Nephron (organoid): ENCODE results near the gene ICE2.

ENCODE experiments used
- H3K27ac Mint-ChIP-seq, 3 experiments: 2 replicates each; pipeline ENCODE4 v1.8.0; 2020; ENCODE audit warnings: mixed read lengths in 3 of 3, mild to moderate bottlenecking in 2 of 3, moderate library complexity in 1 of 3
- H3K27me3 Mint-ChIP-seq: 2 replicates; pipeline ENCODE4 v1.8.0; 2021; ENCODE audit warnings: low read depth, mild to moderate bottlenecking, moderate library complexity, mixed read lengths
- H3K36me3 Mint-ChIP-seq: 2 replicates; pipeline ENCODE4 v1.8.0; 2020; ENCODE audit warnings: low read depth, mixed read lengths
- H3K4me1 Mint-ChIP-seq: 2 replicates; pipeline ENCODE4 v1.8.0; 2020; ENCODE audit warnings: mixed read lengths
- H3K4me3 Mint-ChIP-seq, 3 experiments: 2 replicates each; pipeline ENCODE4 v1.8.0; 2020; ENCODE audit warnings: mild to moderate bottlenecking in 3 of 3, mixed read lengths in 3 of 3, moderate library complexity in 2 of 3
- H3K9me3 Mint-ChIP-seq: 2 replicates; pipeline ENCODE4 v1.8.0; 2020; ENCODE audit warnings: mixed read lengths
- TF ChIP-seq, protein P1 (sequence below), 3 experiments: fragments of 200-600 bp; sonication (generic); IDR thresholded peaks; one replicate each; pipeline ENCODE4 v1.5.0; 2021; ENCODE audit warnings: antibody characterized with exemption in 3 of 3; ENCODE audit not compliant: unreplicated experiment in 3 of 3

Gene ICE2

DNA sequence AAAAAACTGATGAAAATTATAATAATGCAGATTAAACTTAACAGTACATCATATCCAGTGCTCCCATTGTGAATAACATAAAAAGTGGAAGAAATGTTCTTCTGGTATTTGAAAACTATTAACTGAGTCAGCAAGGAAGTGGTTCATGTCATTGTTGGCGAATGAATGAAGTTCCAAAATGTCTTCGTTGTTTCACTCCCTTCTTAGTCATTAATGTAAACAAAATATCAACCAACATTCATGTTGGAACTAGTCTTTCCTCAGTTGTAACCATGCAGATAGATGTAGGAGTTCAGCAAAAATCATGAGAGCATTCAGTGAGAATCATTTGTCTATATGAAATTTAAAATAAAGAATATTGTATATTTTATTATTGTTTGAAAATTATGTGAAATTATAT, 44.1 kb upstream of the ICE2 start:
- Mint-ChIP-seq H3K4me3 (no peak overlapping the region), H3K27me3 (no peaks in the 10 kb centered on the region), H3K4me1 (peaks cover 45% of the 10 kb centered on the region), H3K27ac (no peak overlapping the region), H3K36me3 (peaks cover 5% of the 10 kb centered on the region), H3K9me3 (no peaks in the 10 kb centered on the region)
- TF ChIP-seq, protein P1, sequence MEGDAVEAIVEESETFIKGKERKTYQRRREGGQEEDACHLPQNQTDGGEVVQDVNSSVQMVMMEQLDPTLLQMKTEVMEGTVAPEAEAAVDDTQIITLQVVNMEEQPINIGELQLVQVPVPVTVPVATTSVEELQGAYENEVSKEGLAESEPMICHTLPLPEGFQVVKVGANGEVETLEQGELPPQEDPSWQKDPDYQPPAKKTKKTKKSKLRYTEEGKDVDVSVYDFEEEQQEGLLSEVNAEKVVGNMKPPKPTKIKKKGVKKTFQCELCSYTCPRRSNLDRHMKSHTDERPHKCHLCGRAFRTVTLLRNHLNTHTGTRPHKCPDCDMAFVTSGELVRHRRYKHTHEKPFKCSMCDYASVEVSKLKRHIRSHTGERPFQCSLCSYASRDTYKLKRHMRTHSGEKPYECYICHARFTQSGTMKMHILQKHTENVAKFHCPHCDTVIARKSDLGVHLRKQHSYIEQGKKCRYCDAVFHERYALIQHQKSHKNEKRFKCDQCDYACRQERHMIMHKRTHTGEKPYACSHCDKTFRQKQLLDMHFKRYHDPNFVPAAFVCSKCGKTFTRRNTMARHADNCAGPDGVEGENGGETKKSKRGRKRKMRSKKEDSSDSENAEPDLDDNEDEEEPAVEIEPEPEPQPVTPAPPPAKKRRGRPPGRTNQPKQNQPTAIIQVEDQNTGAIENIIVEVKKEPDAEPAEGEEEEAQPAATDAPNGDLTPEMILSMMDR (IDR thresholded peaks at IDR 0.05; ENCODE audit: unreplicated experiment in 3 of 3), result no peak

DNA sequence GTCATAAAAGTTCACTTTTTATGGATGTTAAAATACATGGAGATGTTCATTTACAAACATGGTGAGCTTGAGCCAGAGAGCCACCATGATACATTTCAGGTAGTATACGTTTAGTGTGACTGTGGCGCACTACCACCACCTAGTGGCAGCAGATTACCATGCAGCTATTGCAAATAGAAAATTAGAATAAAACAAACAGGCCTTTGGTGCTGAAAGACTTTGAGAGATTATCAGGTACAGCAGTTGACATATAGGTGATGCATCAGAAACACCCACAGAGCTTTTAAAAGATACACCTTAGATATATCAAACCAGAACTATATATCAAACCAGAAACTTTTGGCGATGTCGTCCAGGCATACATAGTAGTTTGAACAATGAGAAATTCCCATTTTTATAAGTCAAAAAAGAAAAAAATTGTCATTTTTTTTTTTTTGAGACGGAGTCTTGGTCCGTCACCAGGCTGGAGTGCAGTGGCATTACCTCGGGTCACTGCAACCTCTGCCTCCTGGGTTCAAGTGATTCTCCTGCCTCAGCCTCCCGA, 42.0 kb upstream of the ICE2 start:
- no peak overlapping the region for H3K27ac Mint-ChIP-seq
- H3K4me1 Mint-ChIP-seq, result peaks cover 26% of the 10 kb centered on the region
- TF ChIP-seq, protein P1 (IDR thresholded peaks at IDR 0.05; ENCODE audit: unreplicated experiment in 3 of 3), result peak; percentile 81 to 91 (median 91)
- no peaks in the 10 kb centered on the region for H3K27me3 Mint-ChIP-seq
- H3K36me3 Mint-ChIP-seq, result peaks cover 5% of the 10 kb centered on the region
- H3K4me3 Mint-ChIP-seq, result no peak overlapping the region
- H3K9me3 Mint-ChIP-seq, result no peaks in the 10 kb centered on the region

DNA sequence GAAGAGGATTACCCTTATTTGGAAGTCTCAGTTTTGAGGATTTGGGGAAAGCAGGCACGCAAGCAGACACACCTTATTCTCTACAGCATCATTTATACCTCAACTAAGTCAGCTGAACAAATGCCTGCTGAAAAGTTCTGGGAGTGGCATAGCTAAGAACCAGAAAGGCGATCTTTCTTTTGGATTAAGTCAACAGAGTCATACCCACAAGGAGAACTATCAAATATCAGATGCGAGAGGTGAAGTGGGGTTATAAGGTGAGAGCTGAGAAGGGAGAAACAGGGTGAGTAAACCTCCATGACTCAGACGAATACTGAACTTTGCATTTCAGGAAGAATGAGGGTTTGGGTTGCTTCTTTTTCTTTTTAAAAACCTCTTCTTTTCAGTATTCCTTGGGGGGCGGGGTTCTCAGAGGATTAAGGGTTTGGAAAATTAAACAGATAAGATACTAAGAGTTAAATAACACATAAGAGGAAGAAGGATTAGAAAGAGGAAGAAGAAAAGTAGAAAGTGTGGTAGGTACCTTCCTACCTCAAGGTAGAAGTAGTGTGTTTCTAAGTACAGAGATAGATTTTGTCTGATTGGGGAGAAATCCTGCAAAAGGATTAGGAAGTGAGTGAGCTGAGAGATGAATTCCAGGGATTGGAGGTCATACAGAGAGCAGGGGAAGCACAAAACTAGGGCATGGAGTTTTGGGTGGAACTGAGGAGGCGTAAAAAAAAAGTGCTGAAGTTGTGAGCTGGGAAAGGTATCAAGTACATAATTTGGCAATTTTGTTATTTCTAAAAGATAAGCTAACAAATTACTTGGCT, 41.3 kb upstream of the ICE2 start:
- Mint-ChIP-seq H3K27me3 (no peaks in the 10 kb centered on the region), H3K4me1 (peaks cover 19% of the 10 kb centered on the region), H3K36me3 (peaks cover 5% of the 10 kb centered on the region), H3K27ac (no peak overlapping the region), H3K9me3 (no peaks in the 10 kb centered on the region), H3K4me3 (no peak overlapping the region)
- TF ChIP-seq, protein P1 (IDR thresholded peaks at IDR 0.05; ENCODE audit: unreplicated experiment in 3 of 3), result no peak

DNA sequence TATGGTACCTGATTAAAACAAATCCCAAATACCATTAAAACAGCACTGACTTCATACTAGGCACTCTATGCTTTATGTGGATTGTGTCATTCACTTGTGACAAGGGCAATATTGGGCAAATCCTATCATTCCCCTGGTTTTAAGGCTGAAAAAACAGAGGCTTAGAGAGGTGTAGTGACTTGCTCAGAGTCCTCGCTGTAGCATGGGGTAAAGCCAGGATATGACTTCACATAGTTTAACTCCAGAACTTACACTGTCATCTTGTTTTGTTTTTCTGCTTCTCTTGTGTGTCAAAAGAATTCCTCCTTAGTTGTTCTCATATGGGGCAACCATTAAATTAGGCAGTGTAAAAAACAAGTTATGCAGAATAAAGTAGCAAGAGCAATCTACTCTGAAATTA, 40.3 kb upstream of the ICE2 start:
- H3K9me3 Mint-ChIP-seq, result no peaks in the 10 kb centered on the region
- H3K4me3 Mint-ChIP-seq, result no peak overlapping the region
- TF ChIP-seq, protein P1 (IDR thresholded peaks at IDR 0.05; ENCODE audit: unreplicated experiment in 3 of 3), result no peak
- peaks cover 7% of the 10 kb centered on the region for H3K36me3 Mint-ChIP-seq
- H3K4me1 Mint-ChIP-seq, result peaks cover 12% of the 10 kb centered on the region
- no peaks in the 10 kb centered on the region for H3K27me3 Mint-ChIP-seq
- no peak overlapping the region for H3K27ac Mint-ChIP-seq

DNA sequence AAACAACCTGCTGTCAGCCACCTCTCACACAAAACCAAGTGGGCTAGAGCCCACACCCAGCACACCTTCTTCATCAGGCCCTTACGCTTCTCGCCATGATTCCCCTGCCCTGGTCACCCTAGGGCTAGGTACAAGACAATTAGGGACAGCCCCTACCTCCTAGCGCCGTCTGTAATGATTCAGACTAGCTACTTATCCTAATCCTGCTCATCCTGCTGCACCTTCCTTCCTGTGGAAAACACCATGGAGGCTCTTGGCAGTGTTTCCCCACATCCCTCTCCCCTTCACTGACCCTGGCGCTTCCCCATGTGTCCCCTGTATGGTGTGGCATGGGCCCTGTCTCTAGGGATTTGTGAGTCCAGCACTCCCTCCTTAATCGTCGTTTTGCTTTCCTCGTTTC, 39.6 kb upstream of the ICE2 start:
- Mint-ChIP-seq H3K27me3 (no peaks in the 10 kb centered on the region), H3K36me3 (peaks cover 9% of the 10 kb centered on the region), H3K4me1 (peaks cover 8% of the 10 kb centered on the region), H3K9me3 (no peaks in the 10 kb centered on the region), H3K4me3 (no peak overlapping the region), H3K27ac (no peak overlapping the region)
- TF ChIP-seq, protein P1 (IDR thresholded peaks at IDR 0.05; ENCODE audit: unreplicated experiment in 3 of 3), result no peak
